Measurements from ENCODE around the gene SFRP5. TPM values are rescaled to one million over a fixed set of nuclear protein-coding genes. Genes with fewer than 3 reads are reported as not detected.

Gene SFRP5
- total and polyA plus RNA-seq, 2 of the 13 experiments (the other 11 are each of a cell fraction or from before 2014, with no cell fraction given): 0.32 to 1.7 TPM

GRCh38 chr10:97736902-97737769, 34.7 kb downstream of the SFRP5 start, which contains the start of gene ZFYVE27 (continued):
- TF ChIP-seq ZNF501 (CRISPR knock-in tag; IDR thresholded peaks at IDR 0.05): peak; percentile 86
- peak; percentile 75; the same call in 1 of the 2 replicates for TF ChIP-seq ZNF737 (CRISPR knock-in tag; IDR thresholded peaks at IDR 0.05; ENCODE audit: borderline replicate concordance)
- TF ChIP-seq ZNF205 (CRISPR knock-in tag; IDR thresholded peaks at IDR 0.05): no peak; the same call in 1 of the 2 replicates
- TF ChIP-seq, protein P1, sequence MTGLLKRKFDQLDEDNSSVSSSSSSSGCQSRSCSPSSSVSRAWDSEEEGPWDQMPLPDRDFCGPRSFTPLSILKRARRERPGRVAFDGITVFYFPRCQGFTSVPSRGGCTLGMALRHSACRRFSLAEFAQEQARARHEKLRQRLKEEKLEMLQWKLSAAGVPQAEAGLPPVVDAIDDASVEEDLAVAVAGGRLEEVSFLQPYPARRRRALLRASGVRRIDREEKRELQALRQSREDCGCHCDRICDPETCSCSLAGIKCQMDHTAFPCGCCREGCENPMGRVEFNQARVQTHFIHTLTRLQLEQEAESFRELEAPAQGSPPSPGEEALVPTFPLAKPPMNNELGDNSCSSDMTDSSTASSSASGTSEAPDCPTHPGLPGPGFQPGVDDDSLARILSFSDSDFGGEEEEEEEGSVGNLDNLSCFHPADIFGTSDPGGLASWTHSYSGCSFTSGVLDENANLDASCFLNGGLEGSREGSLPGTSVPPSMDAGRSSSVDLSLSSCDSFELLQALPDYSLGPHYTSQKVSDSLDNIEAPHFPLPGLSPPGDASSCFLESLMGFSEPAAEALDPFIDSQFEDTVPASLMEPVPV (CRISPR knock-in tag; IDR thresholded peaks at IDR 0.05): peak; percentile 100
- no peak; the same call in 1 of the 2 replicates for TF ChIP-seq ZNF180 (CRISPR knock-in tag; IDR thresholded peaks at IDR 0.05; ENCODE audit: borderline replicate concordance, low read depth)
- TF ChIP-seq ZBTB46 (CRISPR knock-in tag; IDR thresholded peaks at IDR 0.05; ENCODE audit: borderline replicate concordance): no peak
- no peak; the same call in 1 of the 2 replicates for TF ChIP-seq ZNF34 (CRISPR knock-in tag; IDR thresholded peaks at IDR 0.05; ENCODE audit: borderline replicate concordance)
- peak; percentile 84; the same call in 1 of the 2 replicates for TF ChIP-seq ZBTB20 (CRISPR knock-in tag; IDR thresholded peaks at IDR 0.05; ENCODE audit: borderline replicate concordance, low read depth)
- TF ChIP-seq FOXK1 (CRISPR knock-in tag; IDR thresholded peaks at IDR 0.05; ENCODE audit: borderline replicate concordance, low read depth): peak; percentile 33
- TF ChIP-seq, protein P2, sequence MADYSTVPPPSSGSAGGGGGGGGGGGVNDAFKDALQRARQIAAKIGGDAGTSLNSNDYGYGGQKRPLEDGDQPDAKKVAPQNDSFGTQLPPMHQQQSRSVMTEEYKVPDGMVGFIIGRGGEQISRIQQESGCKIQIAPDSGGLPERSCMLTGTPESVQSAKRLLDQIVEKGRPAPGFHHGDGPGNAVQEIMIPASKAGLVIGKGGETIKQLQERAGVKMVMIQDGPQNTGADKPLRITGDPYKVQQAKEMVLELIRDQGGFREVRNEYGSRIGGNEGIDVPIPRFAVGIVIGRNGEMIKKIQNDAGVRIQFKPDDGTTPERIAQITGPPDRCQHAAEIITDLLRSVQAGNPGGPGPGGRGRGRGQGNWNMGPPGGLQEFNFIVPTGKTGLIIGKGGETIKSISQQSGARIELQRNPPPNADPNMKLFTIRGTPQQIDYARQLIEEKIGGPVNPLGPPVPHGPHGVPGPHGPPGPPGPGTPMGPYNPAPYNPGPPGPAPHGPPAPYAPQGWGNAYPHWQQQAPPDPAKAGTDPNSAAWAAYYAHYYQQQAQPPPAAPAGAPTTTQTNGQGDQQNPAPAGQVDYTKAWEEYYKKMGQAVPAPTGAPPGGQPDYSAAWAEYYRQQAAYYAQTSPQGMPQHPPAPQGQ (CRISPR knock-in tag; IDR thresholded peaks at IDR 0.05; ENCODE audit: borderline replicate concordance): 0 out of 2 replicates have a peak, but pooled peaks have one; percentile 71
- peak; percentile 29; the same call in 1 of the 2 replicates for TF ChIP-seq SIX1 (CRISPR knock-in tag; IDR thresholded peaks at IDR 0.05; ENCODE audit: borderline replicate concordance)
- no peak for TF ChIP-seq MATR3 (CRISPR knock-in tag; IDR thresholded peaks at IDR 0.05)
- peak; percentile 49; the same call in 1 of the 2 replicates for TF ChIP-seq NFYB (CRISPR knock-in tag; IDR thresholded peaks at IDR 0.05)
- no peak for TF ChIP-seq ARNT (IDR thresholded peaks at IDR 0.05)
- peak; percentile 88 for TF ChIP-seq ZNF614 (CRISPR knock-in tag; IDR thresholded peaks at IDR 0.05; ENCODE audit: borderline replicate concordance)
- TF ChIP-seq, protein P3, sequence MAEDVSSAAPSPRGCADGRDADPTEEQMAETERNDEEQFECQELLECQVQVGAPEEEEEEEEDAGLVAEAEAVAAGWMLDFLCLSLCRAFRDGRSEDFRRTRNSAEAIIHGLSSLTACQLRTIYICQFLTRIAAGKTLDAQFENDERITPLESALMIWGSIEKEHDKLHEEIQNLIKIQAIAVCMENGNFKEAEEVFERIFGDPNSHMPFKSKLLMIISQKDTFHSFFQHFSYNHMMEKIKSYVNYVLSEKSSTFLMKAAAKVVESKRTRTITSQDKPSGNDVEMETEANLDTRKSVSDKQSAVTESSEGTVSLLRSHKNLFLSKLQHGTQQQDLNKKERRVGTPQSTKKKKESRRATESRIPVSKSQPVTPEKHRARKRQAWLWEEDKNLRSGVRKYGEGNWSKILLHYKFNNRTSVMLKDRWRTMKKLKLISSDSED (CRISPR knock-in tag; IDR thresholded peaks at IDR 0.05): peak; percentile 97
- TF ChIP-seq ZNF337 (CRISPR knock-in tag; IDR thresholded peaks at IDR 0.05; ENCODE audit: borderline replicate concordance, low read depth): no peak
- TF ChIP-seq DDIT3 (CRISPR knock-in tag; IDR thresholded peaks at IDR 0.05): 0 out of 2 replicates have a peak, but pooled peaks have one; percentile 64
- peak; percentile 94 for TF ChIP-seq HOXA9 (CRISPR knock-in tag; IDR thresholded peaks at IDR 0.05; ENCODE audit: borderline replicate concordance)
- TF ChIP-seq NFIB (CRISPR knock-in tag; IDR thresholded peaks at IDR 0.05; ENCODE audit: borderline replicate concordance): peak; percentile 60
